Keratinocyte (primary cell): ENCODE data around the gene KCNMA1. TPM values are rescaled to one million over a fixed set of nuclear protein-coding genes. Genes with fewer than 3 reads are reported as not detected.
A peak's percentile ranks its signal among the peaks of the same experiment; 100 is the strongest.

ENCODE experiments used
- DNase-seq: peaks from one replicate; pipeline ENCODE4 v3.0.0-alpha.2; 2011; ENCODE audit warnings: low read depth, missing footprints, low spot score
- FAIRE-seq: peaks from 2 replicates; lab custom pipeline; 2011; peaks lifted over from hg19 to GRCh38; lab: Jason Lieb, UNC
- H2AFZ ChIP-seq: 2 replicates; pipeline ENCODE4 v1.6.0; 2012; ENCODE audit warnings: low read length, control low read depth, inconsistent platforms; ENCODE audit not compliant: control insufficient read depth
- H3K27ac ChIP-seq: 2 replicates; pipeline ENCODE4 v1.5.1; 2011; ENCODE audit warnings: low read length; ENCODE audit not compliant: control insufficient read depth, insufficient read depth
- H3K27me3 ChIP-seq: 3 replicates; pipeline ENCODE4 v1.6.0; 2011; ENCODE audit warnings: low read length; ENCODE audit not compliant: control insufficient read depth, insufficient read depth; ENCODE audit errors: extremely low read depth
- H3K36me3 ChIP-seq, 2 experiments: 2 replicates in 1 of 2; 3 replicates in 1 of 2; pipeline ENCODE4 v1.5.1; 2011; ENCODE audit warnings: low read length in 2 of 2, mild to moderate bottlenecking in 1 of 2; ENCODE audit not compliant: control insufficient read depth in 2 of 2, insufficient read depth in 2 of 2; ENCODE audit errors: extremely low read depth in 1 of 2
- H3K4me1 ChIP-seq: 3 replicates; pipeline ENCODE4 v1.5.1; 2011; ENCODE audit warnings: low read length; ENCODE audit not compliant: control insufficient read depth, insufficient read depth; ENCODE audit errors: extremely low read depth
- H3K4me2 ChIP-seq: 3 replicates; pipeline ENCODE4 v1.6.0; 2011; ENCODE audit warnings: low read depth, low read length; ENCODE audit not compliant: control insufficient read depth, insufficient read depth; ENCODE audit errors: extremely low read depth
- H3K4me3 ChIP-seq, 3 experiments: fragments of 200-600 bp in 1 of 3; sonication (generic) in 1 of 3; 2 replicates in 2 of 3; 3 replicates in 1 of 3; pipeline ENCODE4 v1.5.1; 2011 to 2016; ENCODE audit warnings: low read length in 3 of 3, mild to moderate bottlenecking in 3 of 3, control low read depth in 2 of 3, inconsistent platforms in 1 of 3, low read depth in 1 of 3, mixed read lengths in 1 of 3, mixed run types in 1 of 3, moderate library complexity in 1 of 3; ENCODE audit not compliant: control insufficient read depth in 2 of 3, insufficient read depth in 2 of 3; ENCODE audit errors: extremely low read depth in 1 of 3
- H3K79me2 ChIP-seq: 2 replicates; pipeline ENCODE4 v1.6.0; 2012; ENCODE audit warnings: low read length; ENCODE audit not compliant: control insufficient read depth, insufficient read depth
- H3K9ac ChIP-seq: 3 replicates; pipeline ENCODE4 v1.6.0; 2011; ENCODE audit warnings: low read length; ENCODE audit not compliant: control insufficient read depth, insufficient read depth; ENCODE audit errors: extremely low read depth
- H3K9me1 ChIP-seq: 3 replicates; pipeline ENCODE4 v1.6.0; 2011; ENCODE audit warnings: low read length; ENCODE audit not compliant: control insufficient read depth, insufficient read depth; ENCODE audit errors: extremely low read depth
- H3K9me3 ChIP-seq: 2 replicates; pipeline ENCODE4 v1.5.1; 2012; ENCODE audit warnings: low read depth, low read length; ENCODE audit not compliant: control insufficient read depth
- H4K20me1 ChIP-seq: 3 replicates; pipeline ENCODE4 v1.6.0; 2011; ENCODE audit warnings: low read length; ENCODE audit not compliant: control insufficient read depth, insufficient read depth; ENCODE audit errors: extremely low read depth
- EZH2 ChIP-seq: IDR thresholded peaks from one replicate; pipeline ENCODE4 v1.6.1; 2012; ENCODE audit warnings: inconsistent platforms, mild to moderate bottlenecking, low read length, moderate library complexity
- dilution Hi-C: fragments of 300-500 bp; cut with MboI; formaldehyde crosslinking; loops from one replicate; pipeline ENCODE4 v1.7.0; 2020; ENCODE audit warnings: low sequenced_read_pairs; ENCODE audit not compliant: extremely low pct_ligation_motif_present
- polyA plus RNA-seq, 5 experiments: library from polyadenylated mRNA; depleted of rRNA in 3 of 5; stranded (reverse) in 3 of 5; stranded (forward) in 1 of 5; unstranded in 1 of 5; fragments of >200 nt; gene quantifications; 1 replicate in 1 of 5; 2 replicates in 3 of 5; 3 replicates in 1 of 5; pipeline versions ENCODE4 v1.2.1 to v1.2.3, GENCODE V29; 2011 to 2012; ENCODE audit warnings: missing spikeins in 2 of 5, low read depth in 1 of 5, low replicate concordance in 1 of 5
- TF ChIP-seq, protein P1 (sequence below), 3 experiments: IDR thresholded peaks in 1 of 3; conservative IDR thresholded peaks in 1 of 3; optimal IDR thresholded peaks in 1 of 3; 2 replicates in 2 of 3; 3 replicates in 1 of 3; pipeline versions ENCODE3 to v1.5.1; 2011; ENCODE audit warnings: low read length in 3 of 3, mild to moderate bottlenecking in 3 of 3, moderate library complexity in 2 of 3, control low read depth in 1 of 3, inconsistent platforms in 1 of 3; ENCODE audit not compliant: insufficient read depth in 2 of 3; ENCODE audit errors: extremely low read depth in 1 of 3

KCNMA1 gene
- polyA plus RNA-seq, 1 donor (not counting 4 experiments of a cell fraction or from before 2014, with no cell fraction given) = 6.3 TPM

- no peak for TF ChIP-seq EZH2
- no peaks in the 10 kb centered on the region for H3K9me3 ChIP-seq
- H3K4me3 ChIP-seq = no peak overlapping the region
- FAIRE-seq = peak; percentile 26
- H3K9me1 ChIP-seq = no peaks in the 10 kb centered on the region
- H3K36me3 ChIP-seq = no peaks in the 10 kb centered on the region
- H3K27ac ChIP-seq = peak overlapping the region; percentile 41
- peak overlapping the region; percentile 1 for H3K4me2 ChIP-seq
- H3K4me1 ChIP-seq = peaks cover 31% of the 10 kb centered on the region
- no peaks in the 10 kb centered on the region for H4K20me1 ChIP-seq
- H2AFZ ChIP-seq = no peak overlapping the region
- no peak overlapping the region for H3K9ac ChIP-seq
- H3K27me3 ChIP-seq = no peaks in the 10 kb centered on the region
- dilution Hi-C loops = no loop called here
- DNase-seq = no peak
- no peaks in the 10 kb centered on the region for H3K79me2 ChIP-seq
These were observed 286.2 kb downstream of the KCNMA1 start for GRCh38 chr10:77351386-77351785.

GRCh38 chr10:77350711-77351119, 286.9 kb downstream of the KCNMA1 start:
- dilution Hi-C loops = no loop called here
- peak; percentile 97 for DNase-seq

More at GRCh38 chr10:77350711-77351119, 286.9 kb downstream of the KCNMA1 start:
- Histone ChIP-seq H3K9ac (no peak overlapping the region), H3K9me3 (no peaks in the 10 kb centered on the region), H3K4me2 (peak overlapping the region; percentile 18), H3K4me3 (no peak overlapping the region), H3K36me3 (no peaks in the 10 kb centered on the region), H3K27me3 (no peaks in the 10 kb centered on the region), H2AFZ (no peak overlapping the region), H3K9me1 (no peaks in the 10 kb centered on the region), H4K20me1 (no peaks in the 10 kb centered on the region), H3K27ac (peak overlapping the region; percentile 63), H3K79me2 (no peaks in the 10 kb centered on the region), H3K4me1 (peaks cover 27% of the 10 kb centered on the region)
- peak; percentile 100 for FAIRE-seq
- TF ChIP-seq, protein P1, sequence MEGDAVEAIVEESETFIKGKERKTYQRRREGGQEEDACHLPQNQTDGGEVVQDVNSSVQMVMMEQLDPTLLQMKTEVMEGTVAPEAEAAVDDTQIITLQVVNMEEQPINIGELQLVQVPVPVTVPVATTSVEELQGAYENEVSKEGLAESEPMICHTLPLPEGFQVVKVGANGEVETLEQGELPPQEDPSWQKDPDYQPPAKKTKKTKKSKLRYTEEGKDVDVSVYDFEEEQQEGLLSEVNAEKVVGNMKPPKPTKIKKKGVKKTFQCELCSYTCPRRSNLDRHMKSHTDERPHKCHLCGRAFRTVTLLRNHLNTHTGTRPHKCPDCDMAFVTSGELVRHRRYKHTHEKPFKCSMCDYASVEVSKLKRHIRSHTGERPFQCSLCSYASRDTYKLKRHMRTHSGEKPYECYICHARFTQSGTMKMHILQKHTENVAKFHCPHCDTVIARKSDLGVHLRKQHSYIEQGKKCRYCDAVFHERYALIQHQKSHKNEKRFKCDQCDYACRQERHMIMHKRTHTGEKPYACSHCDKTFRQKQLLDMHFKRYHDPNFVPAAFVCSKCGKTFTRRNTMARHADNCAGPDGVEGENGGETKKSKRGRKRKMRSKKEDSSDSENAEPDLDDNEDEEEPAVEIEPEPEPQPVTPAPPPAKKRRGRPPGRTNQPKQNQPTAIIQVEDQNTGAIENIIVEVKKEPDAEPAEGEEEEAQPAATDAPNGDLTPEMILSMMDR (optimal IDR thresholded peaks at IDR 0.05 in 1 of 3, IDR thresholded peaks at IDR 0.05 in 1 of 3, conservative IDR thresholded peaks at IDR 0.05 in 1 of 3; ENCODE audit: extremely low read depth in 1 of 3, insufficient read depth in 2 of 3, low read length in 3 of 3) = peak in 2 of 3 experiments; percentile 18 to 24
- TF ChIP-seq EZH2 = no peak
